Tibial nerve (tissue), 4 donors: ENCODE results near the gene GPC3. TPM values are rescaled to one million over a fixed set of nuclear protein-coding genes. Genes with fewer than 3 reads are reported as not detected.

ENCODE experiments used
- DNase-seq, 2 donors: peaks; one replicate each; pipeline ENCODE4 v3.0.0-alpha.2; 2019; ENCODE audit warnings: low spot score in 2 of 2
- H3K27ac ChIP-seq, 4 donors: fragments of 200-600 bp; sonication (generic) in 3 of 4; one replicate each; pipeline ENCODE4 v1.5.1; 2017 to 2019; ENCODE audit warnings: mild to moderate bottlenecking in 1 of 4
- H3K27me3 ChIP-seq, 2 donors: fragments of 200-600 bp; sonication (generic) in 1 of 2; one replicate each; pipeline versions ENCODE4 v1.5.1 to v1.6.0; 2017 to 2019
- H3K36me3 ChIP-seq, 3 donors: fragments of 200-600 bp; sonication (generic); one replicate each; pipeline ENCODE4 v1.5.1; 2018 to 2019
- H3K4me1 ChIP-seq, 4 donors: fragments of 200-600 bp; sonication (generic) in 3 of 4; one replicate each; pipeline ENCODE4 v1.5.1; 2017 to 2019
- H3K4me3 ChIP-seq, 4 donors: fragments of 200-600 bp; sonication (generic) in 3 of 4; one replicate each; pipeline ENCODE4 v1.5.1; 2017 to 2019; ENCODE audit warnings: mild to moderate bottlenecking in 1 of 4, moderate library complexity in 1 of 4
- H3K9me3 ChIP-seq, 4 donors: fragments of 200-600 bp; sonication (generic) in 3 of 4; one replicate each; pipeline ENCODE4 v1.5.1; 2017 to 2019
- EP300 ChIP-seq, 2 donors: sonication (generic); formaldehyde crosslinking; IDR thresholded peaks; one replicate each; pipeline ENCODE4 v1.6.1; 2017; ENCODE audit warnings: antibody characterized with exemption in 2 of 2, mild to moderate bottlenecking in 1 of 2
- POLR2A ChIP-seq, 2 donors: fragments of 450-650 bp; IDR thresholded peaks; one replicate each; pipeline ENCODE4 v1.6.1; 2017; ENCODE audit warnings: antibody characterized with exemption in 2 of 2, mild to moderate bottlenecking in 2 of 2, moderate library complexity in 2 of 2
- WGBS, 2 donors: methylation state at CpG; one replicate each; pipeline ENCODE4 v1.1.5; 2018; 5-methylcytosine and 5-hydroxymethylcytosine counted together
- total RNA-seq, 4 donors: library from RNA; depleted of rRNA; stranded (reverse); fragments of >200 nt; gene quantifications; one replicate each; pipeline ENCODE4 v1.1.0, GENCODE V29; 2016
- TF ChIP-seq, protein P1 (sequence below), 5 experiments: fragments of 200-600 bp in 3 of 5; fragments of 450-650 bp in 2 of 5; sonication (generic) in 3 of 5; IDR thresholded peaks; one replicate each; pipeline ENCODE4 v1.5.1; 2016 to 2019; ENCODE audit warnings: antibody characterized with exemption in 5 of 5, mild to moderate bottlenecking in 3 of 5, moderate library complexity in 2 of 5

GPC3 gene
- total RNA-seq, 4 donors from 2014 or later: 60.5 to 116 (median 72.8) TPM

DNA sequence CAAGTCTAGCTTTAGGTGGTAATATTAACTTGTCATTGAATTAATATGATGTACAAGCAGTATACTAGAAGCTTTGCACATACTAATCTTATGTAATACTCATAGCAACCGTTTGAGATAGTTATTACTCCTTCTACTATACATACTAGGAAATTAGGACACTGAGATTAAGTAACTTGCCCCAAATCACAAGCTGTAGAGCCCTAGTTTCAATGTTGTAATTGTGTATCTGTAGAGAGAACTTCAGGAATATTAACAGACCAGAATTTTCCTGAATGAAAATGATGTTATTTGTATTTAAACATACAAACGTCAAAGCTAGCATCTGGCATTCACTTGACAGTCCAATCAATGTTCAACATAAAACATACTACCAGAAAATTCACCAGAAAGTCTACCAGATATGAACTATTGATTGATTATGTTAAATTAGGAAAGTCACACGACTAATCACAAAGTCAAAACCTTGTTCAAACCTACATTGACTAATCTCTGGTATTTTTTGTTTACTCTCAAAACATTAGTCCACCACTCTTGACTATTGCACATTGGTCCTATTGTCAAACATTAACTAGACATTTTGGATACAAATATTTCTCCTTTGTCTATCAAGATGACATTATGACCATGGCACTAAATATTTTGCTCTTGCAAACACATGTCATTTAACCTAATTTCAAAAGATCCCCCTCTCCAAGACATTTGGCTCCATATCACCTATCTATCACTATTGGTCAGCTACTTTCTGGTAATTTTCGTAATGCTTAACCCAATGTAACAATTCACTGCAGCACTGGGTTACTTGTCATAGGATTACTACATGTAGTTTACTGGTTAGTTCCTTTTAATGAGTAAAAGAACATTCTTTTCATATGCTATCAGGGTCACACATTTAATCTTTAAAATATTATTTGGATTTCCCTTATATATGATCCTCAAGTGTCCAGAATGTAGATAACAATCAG, 100.7 kb downstream of the GPC3 start:
- DNase-seq: no peak
- H3K9me3 ChIP-seq: no peaks in the 10 kb centered on the region
- H3K27me3 ChIP-seq: peaks cover 0 to 5% of the 10 kb centered on the region in 2 donors
- TF ChIP-seq POLR2A (IDR thresholded peaks at IDR 0.05) (no peak), EP300 (IDR thresholded peaks at IDR 0.05) (no peak)
- TF ChIP-seq, protein P1, sequence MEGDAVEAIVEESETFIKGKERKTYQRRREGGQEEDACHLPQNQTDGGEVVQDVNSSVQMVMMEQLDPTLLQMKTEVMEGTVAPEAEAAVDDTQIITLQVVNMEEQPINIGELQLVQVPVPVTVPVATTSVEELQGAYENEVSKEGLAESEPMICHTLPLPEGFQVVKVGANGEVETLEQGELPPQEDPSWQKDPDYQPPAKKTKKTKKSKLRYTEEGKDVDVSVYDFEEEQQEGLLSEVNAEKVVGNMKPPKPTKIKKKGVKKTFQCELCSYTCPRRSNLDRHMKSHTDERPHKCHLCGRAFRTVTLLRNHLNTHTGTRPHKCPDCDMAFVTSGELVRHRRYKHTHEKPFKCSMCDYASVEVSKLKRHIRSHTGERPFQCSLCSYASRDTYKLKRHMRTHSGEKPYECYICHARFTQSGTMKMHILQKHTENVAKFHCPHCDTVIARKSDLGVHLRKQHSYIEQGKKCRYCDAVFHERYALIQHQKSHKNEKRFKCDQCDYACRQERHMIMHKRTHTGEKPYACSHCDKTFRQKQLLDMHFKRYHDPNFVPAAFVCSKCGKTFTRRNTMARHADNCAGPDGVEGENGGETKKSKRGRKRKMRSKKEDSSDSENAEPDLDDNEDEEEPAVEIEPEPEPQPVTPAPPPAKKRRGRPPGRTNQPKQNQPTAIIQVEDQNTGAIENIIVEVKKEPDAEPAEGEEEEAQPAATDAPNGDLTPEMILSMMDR (IDR thresholded peaks at IDR 0.05): no peak
- H3K4me1 ChIP-seq: no peaks in the 10 kb centered on the region
- WGBS, 2 donors: 56 to 77% methylated on average over 4 of the region's 4 CpGs
- no peak overlapping the region for H3K27ac ChIP-seq
- H3K4me3 ChIP-seq: no peak overlapping the region
- no peaks in the 10 kb centered on the region for H3K36me3 ChIP-seq

DNA sequence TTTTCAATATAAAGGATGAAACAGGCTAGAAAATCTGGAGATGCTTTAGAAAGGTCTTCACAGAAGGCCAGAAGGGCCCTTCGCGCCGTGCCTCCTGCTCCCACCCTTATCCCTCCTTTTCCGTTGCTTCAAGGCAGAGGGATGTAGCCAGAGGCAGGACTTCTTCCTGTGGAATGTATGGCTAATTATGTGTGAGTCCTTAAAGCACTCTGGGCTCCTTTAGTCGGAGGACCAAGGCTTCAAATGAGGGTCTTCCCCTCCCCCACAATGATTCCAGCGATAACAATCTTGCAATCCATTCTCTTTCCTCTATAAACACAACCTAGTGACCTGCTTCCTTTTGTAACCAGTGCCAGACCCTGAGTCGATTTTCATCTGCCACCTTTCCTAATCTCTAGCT, 103.5 kb downstream of the GPC3 start:
- no peaks in the 10 kb centered on the region for H3K9me3 ChIP-seq
- H3K36me3 ChIP-seq: no peaks in the 10 kb centered on the region
- TF ChIP-seq EP300 (IDR thresholded peaks at IDR 0.05) (no peak), POLR2A (IDR thresholded peaks at IDR 0.05) (no peak)
- TF ChIP-seq, protein P1 (IDR thresholded peaks at IDR 0.05): no peak
- no peak overlapping the region for H3K27ac ChIP-seq
- H3K4me1 ChIP-seq: no peaks in the 10 kb centered on the region
- H3K4me3 ChIP-seq: no peak overlapping the region
- peaks cover 0 to 22% of the 10 kb centered on the region in 2 donors for H3K27me3 ChIP-seq
- 61 to 75% methylated on average over 7 of the region's 7 CpGs for WGBS, 2 donors
- DNase-seq: no peak

DNA sequence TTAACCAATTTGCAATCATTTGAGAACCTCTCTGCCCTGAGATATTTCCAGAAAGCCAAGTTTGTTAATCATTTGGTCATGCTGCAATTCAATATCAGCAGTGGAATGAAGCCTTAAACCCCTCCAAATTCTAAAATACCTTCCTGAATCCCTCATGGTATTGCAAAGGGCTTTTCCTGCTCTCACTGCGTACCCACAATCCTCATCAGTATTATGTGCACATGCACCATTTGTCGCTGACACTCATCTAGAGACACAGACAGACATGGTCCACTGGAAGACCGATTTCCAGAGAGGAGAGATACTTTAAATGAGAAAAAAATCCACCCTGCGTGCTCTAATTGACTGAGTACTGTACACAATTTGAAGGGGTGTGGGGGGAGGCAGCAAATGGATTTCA, 104.4 kb downstream of the GPC3 start:
- H3K4me1 ChIP-seq: no peaks in the 10 kb centered on the region
- WGBS, 2 donors: 81 to 94% methylated on average over 4 of the region's 4 CpGs
- TF ChIP-seq POLR2A (IDR thresholded peaks at IDR 0.05): no peak
- TF ChIP-seq EP300 (IDR thresholded peaks at IDR 0.05): no peak
- H3K27ac ChIP-seq: no peak overlapping the region
- no peak overlapping the region for H3K4me3 ChIP-seq
- H3K36me3 ChIP-seq: no peaks in the 10 kb centered on the region
- peaks cover 0 to 22% of the 10 kb centered on the region in 2 donors for H3K27me3 ChIP-seq
- H3K9me3 ChIP-seq: no peaks in the 10 kb centered on the region
- DNase-seq: no peak

DNA sequence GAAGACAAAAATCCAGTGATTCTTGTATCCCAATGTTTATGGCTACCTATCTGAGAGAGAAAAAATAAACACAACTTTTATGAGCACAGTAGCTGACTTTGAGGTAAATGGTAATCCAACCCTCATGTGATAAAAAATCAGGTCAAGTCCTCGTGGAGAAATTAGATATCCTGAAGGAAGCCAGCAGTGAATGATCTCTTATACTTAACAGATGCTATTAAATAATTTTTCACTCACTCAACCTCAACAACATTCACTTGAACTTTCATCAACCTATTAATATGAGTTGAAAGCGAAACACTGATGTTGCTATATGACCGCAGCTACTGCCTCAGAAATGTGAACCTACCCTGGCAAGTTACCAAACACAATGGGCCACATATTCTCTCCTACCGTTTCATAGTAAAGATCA, 105.4 kb downstream of the GPC3 start:
- Histone ChIP-seq H3K4me3 (no peak overlapping the region), H3K27ac (no peak overlapping the region), H3K36me3 (no peaks in the 10 kb centered on the region), H3K4me1 (no peaks in the 10 kb centered on the region), H3K27me3 (peaks cover 0 to 22% of the 10 kb centered on the region in 2 donors), H3K9me3 (no peaks in the 10 kb centered on the region)
- WGBS, 2 donors: 38 to 55% methylated on average over 4 of the region's 4 CpGs
- TF ChIP-seq, protein P1 (IDR thresholded peaks at IDR 0.05): no peak
- TF ChIP-seq EP300 (IDR thresholded peaks at IDR 0.05): no peak
- TF ChIP-seq POLR2A (IDR thresholded peaks at IDR 0.05): no peak
- no peak for DNase-seq

GRCh38 chrX:133878710-133879109, 106.7 kb downstream of the GPC3 start:
- no peaks in the 10 kb centered on the region for H3K9me3 ChIP-seq
- H3K27me3 ChIP-seq: peaks cover 0 to 22% of the 10 kb centered on the region in 2 donors
- no peak for DNase-seq
- H3K36me3 ChIP-seq: no peaks in the 10 kb centered on the region
- no peaks in the 10 kb centered on the region for H3K4me1 ChIP-seq
- WGBS, 2 donors: 72 to 87% methylated on average over 3 of the region's 3 CpGs
- TF ChIP-seq POLR2A (IDR thresholded peaks at IDR 0.05) (no peak), EP300 (IDR thresholded peaks at IDR 0.05) (no peak)
- TF ChIP-seq, protein P1 (IDR thresholded peaks at IDR 0.05): no peak
- H3K27ac ChIP-seq: no peak overlapping the region
- H3K4me3 ChIP-seq: no peak overlapping the region
